ENCODE results near the gene TMPRSS3. TPM values are rescaled to one million over a fixed set of nuclear protein-coding genes. Genes with fewer than 3 reads are reported as not detected.

Gene TMPRSS3
- total and polyA plus RNA-seq, 10 donors: 0.22 to 6.0 (median 0.70) TPM; not detected in 1

- intact Hi-C loops (cut with DNase I; ENCODE audit: low total_unique reads): loop anchor here (10.0 kb wide), 1 partner anchor 63 kb away; no protein-coding TSS in a partner anchor
- Histone ChIP-seq H3K36me3 (no peaks in the 10 kb centered on the region), H3K27me3 (replicated peaks in 1 of 7) (peaks cover 0 to 4% (median 0%) of the 10 kb centered on the region in 7 donors), H3K4me1 (peaks cover 0 to 32% (median 0%) of the 10 kb centered on the region in 6 donors), H3K9me3 (peaks cover 3 to 22% (median 16%) of the 10 kb centered on the region in 8 donors), H3K27ac (no peak overlapping the region), H3K4me3 (no peak overlapping the region)
- TF ChIP-seq POLR2AphosphoS5 (IDR thresholded peaks at IDR 0.05) (no peak), CTCF (IDR thresholded peaks at IDR 0.05 in 8 of 11, conservative IDR thresholded peaks at IDR 0.05 in 3 of 11) (peak in 8 of 11 experiments; percentile 28 to 74 (median 59))
- DNase-seq: peak; percentile 69
- WGBS, 5 donors: 40 to 62% (median 56%) methylated on average over 1 of the region's 1 CpG
Measured at GRCh38 chr21:42381347-42381984, 14.4 kb downstream of the TMPRSS3 start.

- Histone ChIP-seq H3K36me3 (no peaks in the 10 kb centered on the region), H3K9me3 (peaks cover 3 to 19% (median 16%) of the 10 kb centered on the region in 8 donors), H3K27ac (no peak overlapping the region), H3K27me3 (replicated peaks in 1 of 7) (peaks cover 0 to 22% (median 0%) of the 10 kb centered on the region in 7 donors), H3K4me3 (no peak overlapping the region), H3K4me1 (peaks cover 0 to 17% (median 0%) of the 10 kb centered on the region in 6 donors)
- 71 to 79% (median 72%) methylated on average over 16 to 17 of the region's 17 CpGs for WGBS, 5 donors
- no peak for TF ChIP-seq POLR2AphosphoS5 (IDR thresholded peaks at IDR 0.05)
- TF ChIP-seq CTCF (IDR thresholded peaks at IDR 0.05 in 8 of 11, conservative IDR thresholded peaks at IDR 0.05 in 3 of 11): no peak
- no peak for TF ChIP-seq POLR2A (IDR thresholded peaks at IDR 0.05)
- intact Hi-C loops (cut with DNase I; ENCODE audit: low total_unique reads): loop anchor here (10.0 kb wide), 1 partner anchor 65 kb away; no protein-coding TSS in a partner anchor
- DNase-seq: peak; percentile 69
Measured at GRCh38 chr21:42379426-42380215, 16.2 kb downstream of the TMPRSS3 start.

DNA sequence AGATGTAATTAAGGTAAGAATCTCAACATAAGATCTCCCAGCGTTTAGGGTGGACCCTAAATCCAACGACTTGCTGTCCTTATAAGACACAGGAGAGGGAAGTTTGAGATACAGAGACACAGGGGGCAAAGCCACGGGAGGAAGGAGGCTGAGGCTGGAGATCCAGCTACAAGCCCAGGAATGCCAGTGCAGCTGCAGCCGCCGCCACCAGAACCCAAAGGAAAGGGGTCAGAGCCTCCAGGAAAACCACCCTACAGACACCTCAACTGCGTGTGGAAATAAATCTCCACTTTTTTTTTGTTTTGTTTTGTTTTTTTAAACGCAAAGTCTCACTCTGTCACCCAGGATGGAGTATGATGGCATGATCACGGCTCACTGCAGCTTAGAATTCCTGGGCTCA is 17.4 kb downstream of the TMPRSS3 start:
- DNase-seq: peak; percentile 13
- Histone ChIP-seq H3K27me3 (replicated peaks in 1 of 7) (peaks cover 0 to 28% (median 0%) of the 10 kb centered on the region in 7 donors), H3K27ac (no peak overlapping the region), H3K4me1 (peaks cover 0 to 6% (median 0%) of the 10 kb centered on the region in 6 donors), H3K4me3 (no peak overlapping the region), H3K9me3 (peaks cover 3 to 18% (median 16%) of the 10 kb centered on the region in 8 donors), H3K36me3 (no peaks in the 10 kb centered on the region)
- TF ChIP-seq POLR2AphosphoS5 (IDR thresholded peaks at IDR 0.05): no peak
- TF ChIP-seq POLR2A (IDR thresholded peaks at IDR 0.05): no peak
- no peak for TF ChIP-seq CTCF (IDR thresholded peaks at IDR 0.05 in 8 of 11, conservative IDR thresholded peaks at IDR 0.05 in 3 of 11)
- WGBS, 5 donors: 67 to 75% (median 74%) methylated on average over 8 of the region's 8 CpGs
- intact Hi-C loops (cut with DNase I; ENCODE audit: low total_unique reads): no loop called here

DNA sequence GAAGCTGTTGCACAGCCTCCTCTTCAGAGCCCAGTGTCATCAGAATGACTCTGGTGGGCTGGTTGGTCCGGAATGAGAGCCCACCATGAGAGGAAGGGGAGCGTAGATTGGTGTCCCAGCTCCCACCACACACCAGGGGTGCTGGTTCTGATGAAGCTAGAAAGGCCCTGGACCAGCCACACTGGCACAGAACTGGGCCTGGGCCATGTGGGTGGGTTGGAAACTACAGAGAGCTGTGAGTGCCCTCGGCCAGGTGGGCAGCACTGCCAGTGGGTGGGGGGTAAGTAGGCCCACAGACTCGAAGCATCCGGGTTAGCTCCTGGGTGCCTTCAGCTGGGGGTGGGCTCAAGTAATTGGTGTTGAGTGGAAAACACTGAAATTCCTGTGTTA is 17.9 kb downstream of the TMPRSS3 start:
- Histone ChIP-seq H3K36me3 (no peaks in the 10 kb centered on the region), H3K27me3 (replicated peaks in 1 of 7) (peaks cover 0 to 28% (median 0%) of the 10 kb centered on the region in 7 donors), H3K9me3 (peaks cover 3 to 18% (median 16%) of the 10 kb centered on the region in 8 donors), H3K27ac (no peak overlapping the region), H3K4me1 (peaks cover 0 to 5% (median 0%) of the 10 kb centered on the region in 6 donors), H3K4me3 (no peak overlapping the region)
- intact Hi-C loops (cut with DNase I; ENCODE audit: low total_unique reads): no loop called here
- TF ChIP-seq CTCF (IDR thresholded peaks at IDR 0.05 in 8 of 11, conservative IDR thresholded peaks at IDR 0.05 in 3 of 11) (no peak), POLR2AphosphoS5 (IDR thresholded peaks at IDR 0.05) (no peak), POLR2A (IDR thresholded peaks at IDR 0.05) (no peak)
- DNase-seq: peak; percentile 47
- WGBS, 5 donors: 68 to 85% (median 80%) methylated on average over 5 of the region's 5 CpGs

Measured in spleen (tissue), 11 donors.